Esophagus mucosa (tissue), 1 donor: ENCODE measurements around the gene MRPS7. TPM values are rescaled to one million over a fixed set of nuclear protein-coding genes. Genes with fewer than 3 reads are reported as not detected.
"Not testable (repeated sequence)": the region's sequence is repeated elsewhere in the genome, so short reads cannot be mapped to it uniquely, and the experiment has no call there.

Experiments
- ATAC-seq: fragments of 200-7000 bp; cut with Tn5 transposase; one replicate; pipeline ENCODE4 v1.9.1; 2020
- total RNA-seq: library from RNA; stranded (reverse); gene quantifications from one replicate; pipeline ENCODE4 v1.2.4, GENCODE V29; 2023
- donor health status: DM: yes; HTN: yes; CAD: no.

MRPS7 gene
- total RNA-seq, 1 donor from 2014 or later: 59.1 TPM

DNA sequence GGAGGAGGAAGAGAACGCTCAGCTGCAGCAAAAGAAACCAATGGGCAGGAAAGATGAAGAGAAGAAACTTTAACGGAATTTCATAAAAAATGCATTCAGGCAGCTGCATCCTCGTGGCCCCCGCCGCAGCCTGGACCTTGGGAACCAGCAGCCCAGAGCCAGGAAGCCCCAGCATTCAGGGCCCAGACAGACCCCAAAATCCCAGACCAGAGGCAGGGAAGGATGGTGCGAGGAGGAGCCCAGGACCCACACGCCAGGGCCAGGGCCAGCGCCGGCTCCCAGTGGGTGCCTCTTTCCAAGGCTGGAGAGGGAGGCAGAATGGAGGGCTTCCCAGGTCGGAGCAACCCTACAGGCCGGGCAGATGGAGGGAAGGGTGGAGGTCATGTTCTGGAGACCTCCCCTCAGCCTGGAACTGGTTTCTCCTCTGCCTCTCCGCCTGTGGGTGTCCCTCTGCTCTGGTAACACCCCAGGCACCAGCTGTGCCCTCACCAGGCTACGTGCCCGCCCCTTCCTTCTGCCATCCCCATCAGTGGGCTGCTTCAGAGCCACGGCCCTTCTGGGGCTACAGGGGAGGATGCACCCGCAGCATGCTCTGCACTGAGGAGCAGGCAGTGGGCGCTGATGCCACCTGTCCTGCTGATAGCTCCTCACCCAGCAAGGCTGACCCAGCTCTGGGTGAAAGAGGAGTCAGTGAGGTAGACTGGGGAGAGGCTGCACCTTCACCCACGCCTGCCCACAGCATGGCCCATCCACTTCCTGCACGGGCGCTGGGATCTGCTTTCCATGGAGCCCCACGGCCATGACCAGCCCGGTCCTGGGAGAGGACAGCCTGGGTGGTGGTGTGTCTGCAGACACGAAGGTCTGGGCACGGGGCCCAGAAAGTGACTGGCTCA is 10.5 kb downstream of the MRPS7 start:
- no peak for ATAC-seq

DNA sequence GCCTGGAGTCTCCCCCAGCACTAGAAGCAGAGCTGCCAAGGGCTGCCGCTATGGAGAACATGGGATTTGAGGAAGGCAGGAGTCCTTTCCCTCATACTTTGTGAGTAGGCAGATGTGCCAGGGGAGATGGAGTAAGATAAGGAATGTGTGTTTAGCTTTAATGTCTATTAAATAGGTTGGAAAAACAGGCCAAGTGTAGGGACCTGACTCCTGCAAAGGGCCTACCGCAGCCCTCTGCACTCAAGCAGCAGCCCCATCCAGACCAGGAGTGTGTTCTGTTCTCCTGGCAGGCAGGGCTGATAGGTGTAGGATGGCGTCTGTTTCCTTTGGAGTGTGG is 11.1 kb downstream of the MRPS7 start:
- ATAC-seq: no peak

DNA sequence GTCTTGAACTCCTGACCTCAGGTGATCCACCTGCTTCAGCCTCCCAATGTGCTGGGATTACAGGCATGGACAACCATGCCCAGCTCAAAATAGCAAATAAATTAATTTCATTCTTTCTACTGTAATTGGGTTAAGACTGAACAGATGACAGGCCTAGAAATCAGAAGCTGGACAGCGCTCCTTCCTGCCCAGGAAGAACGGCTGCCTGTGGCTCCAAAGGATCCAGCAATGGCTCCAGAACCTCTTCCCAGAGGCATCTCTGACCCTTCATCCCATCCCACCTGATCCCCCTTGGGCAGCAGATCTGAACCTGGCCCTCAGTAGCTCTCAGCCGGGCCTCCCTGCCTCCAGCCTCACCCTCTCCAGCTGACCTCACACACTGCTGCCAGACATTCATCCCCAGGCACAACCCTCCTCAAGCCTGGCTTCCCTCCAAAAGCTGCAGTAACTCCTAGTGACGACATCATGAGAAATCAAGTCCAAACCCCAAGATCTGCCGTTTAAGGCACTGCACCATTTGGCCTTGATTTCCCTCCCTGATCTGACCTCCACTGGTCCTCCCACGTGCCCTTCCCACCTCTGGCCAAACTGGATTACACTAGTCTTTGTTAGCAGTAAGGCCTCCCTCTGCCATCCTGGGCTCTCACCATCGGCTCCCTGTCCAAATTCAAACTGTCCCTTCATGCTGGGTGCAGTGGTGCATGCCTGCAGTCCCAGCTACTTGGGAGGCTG is 12.5 kb downstream of the MRPS7 start:
- no peak for ATAC-seq

DNA sequence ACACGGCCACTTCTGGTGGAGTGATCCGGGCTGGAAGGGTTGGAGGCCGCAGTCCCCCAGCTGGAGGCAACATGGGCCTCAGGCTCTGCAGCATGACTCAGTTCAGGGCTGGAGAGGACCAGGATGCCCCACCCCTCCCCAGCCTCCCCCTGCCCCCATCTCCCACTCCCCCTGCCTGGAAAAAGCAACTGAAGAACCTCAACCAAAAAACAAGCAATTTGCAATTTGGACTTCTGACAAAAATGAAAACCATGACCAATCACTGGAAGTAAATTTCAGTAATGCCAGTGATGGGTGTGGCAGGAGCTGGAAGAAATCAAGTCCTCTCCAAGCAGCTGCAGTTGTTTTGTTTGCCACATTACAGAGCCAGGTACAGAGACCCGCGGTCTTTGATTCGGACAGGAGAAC is 16.0 kb downstream of the MRPS7 start:
- no peak for ATAC-seq

DNA sequence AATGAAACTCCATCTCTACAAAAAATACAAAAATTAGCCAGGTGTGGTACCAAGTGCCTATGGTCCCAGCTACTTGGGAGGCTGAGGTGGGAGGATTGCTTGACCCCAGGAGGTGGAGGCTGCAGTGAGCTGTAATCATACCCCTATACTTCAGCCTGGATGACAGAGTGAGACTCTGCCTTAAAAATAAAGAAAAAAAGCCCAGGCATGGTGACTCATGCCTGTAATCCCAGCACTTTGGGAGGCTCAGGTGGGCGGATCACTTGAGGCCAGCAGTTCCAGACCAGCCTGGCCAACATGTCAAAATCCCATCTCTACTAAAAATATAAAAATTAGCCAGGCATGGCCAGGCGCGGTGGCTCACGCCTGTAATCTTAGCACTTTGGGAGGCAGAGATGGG is 18.5 kb downstream of the MRPS7 start:
- not testable (repeated sequence) for ATAC-seq

DNA sequence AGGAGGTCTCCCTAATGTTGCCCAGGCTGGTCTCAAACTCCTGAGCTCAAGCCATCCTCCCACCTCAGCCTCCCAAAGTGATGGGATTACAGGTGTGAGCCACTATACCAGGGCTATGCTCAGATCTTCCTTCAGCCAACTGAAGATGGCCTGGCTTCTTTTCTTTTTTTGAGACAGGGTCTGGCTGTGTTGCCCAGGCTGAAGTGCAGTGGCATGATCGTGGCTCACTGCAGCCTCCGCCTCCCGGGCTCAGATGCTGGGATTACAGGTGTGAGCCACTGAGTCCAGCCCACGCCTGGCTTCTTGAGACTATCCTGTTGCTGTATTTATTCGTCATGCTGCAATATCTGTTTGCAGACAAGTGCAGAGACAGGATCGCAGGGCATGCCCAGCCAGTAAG is 23.4 kb downstream of the MRPS7 start:
- no peak for ATAC-seq

DNA sequence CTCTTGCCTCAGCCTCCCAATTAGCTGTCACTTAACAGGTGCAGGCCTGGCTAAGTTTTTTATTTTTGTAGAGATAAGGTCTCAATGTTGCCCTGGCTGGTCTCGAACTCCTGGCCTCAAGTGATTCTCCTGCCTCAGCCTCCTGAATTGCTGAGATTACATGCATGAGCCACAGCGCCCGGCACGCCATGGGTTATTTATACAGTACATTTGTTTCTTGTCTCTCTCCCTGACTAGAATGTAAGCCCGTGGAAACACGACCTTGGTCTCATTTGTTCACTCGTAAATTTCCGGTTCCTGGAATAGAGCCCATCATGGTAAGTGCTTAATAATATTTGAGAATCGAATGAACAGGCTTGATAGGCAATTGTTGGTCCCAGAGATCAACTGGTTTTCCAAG is 25.5 kb downstream of the MRPS7 start:
- ATAC-seq: no peak

DNA sequence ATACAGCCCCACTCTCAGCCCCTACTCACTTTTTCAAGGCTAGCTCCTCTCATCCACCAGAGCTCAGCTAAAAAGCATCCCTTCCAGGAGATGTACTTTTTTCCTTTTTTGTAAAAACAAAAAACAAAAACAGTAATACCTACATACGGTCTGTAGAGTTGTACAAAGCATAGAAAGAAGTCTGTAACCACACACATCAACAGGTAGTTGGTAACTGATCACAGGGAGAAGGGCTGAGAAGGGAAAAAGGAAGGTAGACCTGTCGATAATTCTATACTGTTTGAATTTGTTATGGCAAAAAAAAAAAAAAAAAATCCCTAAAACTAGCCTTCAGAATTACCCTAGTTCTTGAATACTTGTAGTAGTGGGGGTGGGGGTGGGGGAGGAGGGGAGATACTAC is 26.7 kb downstream of the MRPS7 start:
- no peak for ATAC-seq

DNA sequence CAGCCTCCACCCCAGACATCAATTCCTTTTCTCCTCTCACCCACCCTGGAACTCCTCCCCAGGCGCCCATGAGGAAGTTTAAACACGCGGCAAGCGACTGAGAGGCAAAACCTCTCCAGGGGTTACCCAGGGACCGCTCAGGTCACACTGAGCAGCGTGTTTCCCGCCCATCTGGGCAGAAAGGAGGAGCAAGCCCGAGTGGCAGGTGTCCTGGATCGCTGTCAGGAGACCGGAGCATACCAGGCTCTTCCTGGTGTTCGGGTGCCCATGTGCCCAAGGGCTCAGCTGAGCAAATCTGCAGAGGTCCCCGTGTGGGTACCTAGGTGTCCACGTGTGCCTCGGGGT is 27.1 kb downstream of the MRPS7 start:
- ATAC-seq: peak; percentile 57

DNA sequence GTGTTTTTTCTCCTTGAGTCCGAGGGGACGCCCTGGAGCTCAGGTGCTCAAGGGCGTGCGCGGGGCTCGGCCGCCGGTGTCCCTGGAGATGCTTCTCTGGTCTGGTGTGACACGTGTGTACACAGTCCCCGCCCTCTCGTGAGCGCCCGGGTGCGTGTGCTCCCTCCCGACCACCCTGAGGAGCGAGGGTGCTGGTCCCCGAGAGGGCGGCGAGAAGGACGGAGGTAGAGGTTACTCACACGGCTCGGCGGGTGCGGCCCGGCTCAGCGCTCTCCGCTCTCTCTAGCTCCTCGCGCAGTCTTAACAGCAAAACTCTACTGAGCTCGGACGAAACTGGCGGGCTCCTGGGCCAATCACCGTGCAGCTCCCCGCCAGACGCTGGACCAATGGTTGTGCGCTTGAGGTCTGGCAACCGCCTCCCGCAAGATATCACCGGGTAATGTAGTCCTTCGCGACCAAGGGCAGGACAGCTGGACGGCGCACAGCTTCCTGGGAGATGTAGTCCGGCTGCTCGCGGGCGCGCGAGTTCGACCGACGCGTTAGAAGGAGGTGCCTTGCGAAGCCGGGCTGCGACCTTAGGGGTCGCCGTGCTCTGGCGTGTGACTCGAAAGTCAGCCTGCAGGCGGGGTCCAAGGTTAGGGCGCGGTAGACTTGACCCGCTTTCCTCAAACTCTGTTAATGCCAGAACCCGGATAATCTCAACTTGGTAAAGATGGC is 27.6 kb downstream of the MRPS7 start, which contains the start of gene SLC25A19:
SLC25A19 (minus strand) TSS at position 319 of the 717 bp plus-strand sequence. CDS start 2,669 bp downstream, outside the sequence.
- ATAC-seq: peak; percentile 98

DNA sequence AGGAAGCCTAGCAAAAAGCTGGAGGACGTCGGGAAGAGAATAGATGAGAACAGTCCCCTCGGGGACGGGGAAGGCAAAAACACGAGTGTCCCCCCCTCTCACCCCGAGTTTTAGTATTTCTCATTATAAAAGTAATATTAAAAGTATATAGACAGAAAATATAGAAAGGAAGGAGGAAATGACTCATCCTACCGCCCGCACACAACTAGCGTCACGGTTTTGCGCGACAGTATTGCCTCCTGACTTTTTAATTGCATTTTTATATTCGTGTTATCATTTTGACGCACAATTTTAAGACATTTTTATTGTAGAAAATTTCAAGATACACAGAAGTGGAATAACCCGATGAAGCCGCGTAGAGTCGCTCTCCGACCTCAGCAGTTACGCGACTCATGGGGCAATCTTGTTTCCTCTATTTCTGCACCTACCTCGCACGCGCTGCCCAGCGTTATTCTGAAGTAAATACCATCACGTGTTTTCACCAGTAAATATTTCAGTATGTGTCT is 28.2 kb downstream of the MRPS7 start:
- peak; percentile 16 for ATAC-seq

DNA sequence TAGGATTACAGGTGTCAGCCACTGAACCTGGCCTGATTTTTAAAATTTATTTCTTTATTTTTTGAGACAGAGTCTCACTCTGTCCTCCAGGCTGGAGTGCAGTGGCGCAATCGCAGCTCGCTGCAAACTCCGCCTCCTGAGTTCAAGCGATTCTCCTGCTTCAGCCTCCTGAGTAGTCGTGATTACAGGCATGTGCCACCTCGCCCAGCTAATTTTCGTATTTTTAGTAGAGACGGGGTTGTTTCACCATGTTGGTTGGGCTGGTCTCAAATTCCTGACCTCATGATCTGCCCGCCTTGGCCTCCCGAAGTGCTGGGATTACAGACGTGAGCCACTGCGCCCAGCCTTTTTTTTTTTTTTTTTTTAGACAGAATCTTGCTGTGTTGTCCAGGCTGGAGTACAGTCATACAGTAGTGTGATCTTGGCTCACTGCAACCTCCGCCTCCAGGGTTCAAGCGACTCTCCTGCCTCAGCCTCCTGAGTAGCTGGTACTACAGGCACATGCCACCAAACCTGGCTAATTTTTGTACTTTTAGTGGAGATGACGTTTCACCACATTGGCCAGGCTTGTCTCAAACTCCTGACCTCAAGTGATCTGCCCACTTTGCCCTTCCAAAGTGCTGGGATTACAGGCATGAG is 31.2 kb downstream of the MRPS7 start:
- ATAC-seq: not testable (repeated sequence)

DNA sequence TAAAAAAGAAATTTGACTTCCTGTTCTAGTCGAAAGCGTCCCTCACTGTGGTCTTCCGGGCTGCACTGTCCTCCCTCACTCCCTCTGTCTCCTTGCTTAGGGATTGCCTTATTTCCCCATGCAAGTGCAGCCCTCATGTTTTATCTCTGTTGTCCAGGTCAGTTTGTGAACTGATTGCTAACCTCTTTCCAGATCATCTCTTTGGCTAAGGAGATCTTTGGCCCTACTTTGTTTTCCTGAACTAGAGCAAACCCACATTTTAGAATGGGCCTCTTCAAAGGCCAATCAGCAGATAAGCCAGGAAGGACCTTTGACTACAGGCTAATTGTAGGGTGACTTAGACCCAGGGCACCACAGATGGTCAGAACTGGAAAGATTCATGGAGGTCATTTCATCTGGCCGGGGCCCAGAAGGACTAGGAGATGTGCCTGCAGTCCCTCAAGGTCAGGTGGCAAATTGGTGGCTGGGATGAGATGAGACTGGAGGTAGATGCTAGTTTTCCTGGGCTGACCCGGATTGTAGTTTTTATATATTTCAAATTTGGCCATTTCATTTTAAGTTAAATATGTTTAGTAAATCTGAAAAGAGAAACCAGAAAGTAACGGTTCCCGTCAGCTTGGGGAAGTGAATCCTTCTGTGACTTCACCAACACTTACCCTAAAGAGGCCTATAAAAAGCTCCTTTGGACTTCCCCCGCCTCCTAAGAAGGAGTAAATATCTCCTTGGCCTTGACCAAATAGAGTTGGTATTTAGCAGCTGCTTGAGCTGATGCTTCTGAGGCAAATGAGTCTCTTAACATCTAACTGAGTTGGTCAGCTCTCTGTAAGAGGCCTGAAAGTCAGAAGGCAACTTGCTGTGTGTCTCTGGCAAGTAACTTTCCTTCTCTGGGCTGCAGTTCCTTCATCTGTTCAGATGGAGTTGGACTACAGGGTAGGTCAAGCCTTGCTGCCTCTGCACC is 33.8 kb downstream of the MRPS7 start:
- ATAC-seq: no peak

DNA sequence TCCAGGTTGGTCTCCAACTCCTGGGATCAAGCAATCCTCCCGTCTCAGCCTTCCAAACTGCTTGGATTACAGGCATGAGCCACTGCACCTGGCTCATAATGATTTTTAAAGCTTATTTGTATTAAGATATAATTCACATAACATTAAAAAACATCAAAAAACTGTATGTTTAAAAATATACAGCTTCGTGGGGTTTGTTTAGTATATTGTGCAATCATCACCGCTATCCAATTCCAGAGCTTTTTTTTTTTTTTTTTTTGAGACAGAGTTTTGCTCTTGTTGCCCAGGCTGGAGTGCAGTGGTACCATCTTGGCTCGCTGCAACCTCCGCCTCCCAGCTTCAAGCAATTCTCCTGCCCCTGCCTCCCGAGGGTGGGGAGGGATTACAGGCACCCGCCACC is 38.6 kb downstream of the MRPS7 start:
- no peak for ATAC-seq

DNA sequence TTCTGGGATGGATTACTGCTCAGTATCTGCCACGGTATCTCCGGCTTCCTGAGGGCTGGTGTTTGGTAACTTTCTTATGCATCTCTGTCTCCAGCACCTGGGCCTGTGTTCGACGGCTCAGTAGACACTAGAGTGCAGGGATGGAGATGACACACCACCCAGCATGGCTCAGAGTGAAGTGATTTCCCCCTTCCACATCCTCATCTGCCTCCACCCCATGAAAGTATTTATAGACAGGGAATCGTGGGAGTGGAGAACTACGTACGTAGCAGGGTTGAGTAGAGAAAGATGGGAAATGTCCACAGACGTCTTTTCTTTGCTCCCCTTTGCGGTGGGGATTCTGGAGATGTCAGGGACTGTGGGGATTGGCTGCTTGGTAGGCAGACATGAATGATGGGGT is 39.4 kb downstream of the MRPS7 start:
- ATAC-seq: no peak

DNA sequence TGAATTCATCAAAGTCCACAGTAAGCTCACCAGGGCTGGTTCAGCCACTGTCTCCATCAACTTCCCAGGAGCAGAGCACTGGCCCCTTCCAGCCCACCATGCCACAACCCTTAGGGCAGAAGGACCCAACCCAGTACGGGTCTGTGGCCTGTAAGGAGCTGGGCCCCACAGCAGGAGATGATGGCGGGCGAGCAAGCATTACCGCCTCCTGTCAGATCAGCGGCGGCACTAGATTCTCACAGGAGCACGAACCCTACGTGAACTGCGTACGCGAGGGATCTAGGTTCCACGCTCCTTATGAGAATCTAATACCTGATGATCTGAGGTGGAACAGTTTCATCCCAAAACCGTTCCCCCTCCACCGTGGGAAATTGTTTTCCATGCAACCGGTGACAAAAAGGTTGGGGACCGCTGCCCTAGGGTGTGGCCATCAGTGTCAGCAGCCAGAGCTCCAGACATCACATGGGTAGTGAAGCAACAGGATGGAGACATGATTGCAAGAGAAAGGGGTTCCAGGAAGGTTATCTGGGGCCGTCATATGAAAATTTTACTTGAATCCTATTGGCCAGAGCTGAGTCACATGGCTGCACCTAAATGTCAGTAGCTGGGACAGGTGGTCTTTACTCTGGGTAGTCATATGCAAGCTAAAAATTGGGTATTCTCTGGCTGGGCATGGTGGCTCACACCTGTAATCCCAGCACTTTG is 40.0 kb downstream of the MRPS7 start:
- no peak for ATAC-seq

DNA sequence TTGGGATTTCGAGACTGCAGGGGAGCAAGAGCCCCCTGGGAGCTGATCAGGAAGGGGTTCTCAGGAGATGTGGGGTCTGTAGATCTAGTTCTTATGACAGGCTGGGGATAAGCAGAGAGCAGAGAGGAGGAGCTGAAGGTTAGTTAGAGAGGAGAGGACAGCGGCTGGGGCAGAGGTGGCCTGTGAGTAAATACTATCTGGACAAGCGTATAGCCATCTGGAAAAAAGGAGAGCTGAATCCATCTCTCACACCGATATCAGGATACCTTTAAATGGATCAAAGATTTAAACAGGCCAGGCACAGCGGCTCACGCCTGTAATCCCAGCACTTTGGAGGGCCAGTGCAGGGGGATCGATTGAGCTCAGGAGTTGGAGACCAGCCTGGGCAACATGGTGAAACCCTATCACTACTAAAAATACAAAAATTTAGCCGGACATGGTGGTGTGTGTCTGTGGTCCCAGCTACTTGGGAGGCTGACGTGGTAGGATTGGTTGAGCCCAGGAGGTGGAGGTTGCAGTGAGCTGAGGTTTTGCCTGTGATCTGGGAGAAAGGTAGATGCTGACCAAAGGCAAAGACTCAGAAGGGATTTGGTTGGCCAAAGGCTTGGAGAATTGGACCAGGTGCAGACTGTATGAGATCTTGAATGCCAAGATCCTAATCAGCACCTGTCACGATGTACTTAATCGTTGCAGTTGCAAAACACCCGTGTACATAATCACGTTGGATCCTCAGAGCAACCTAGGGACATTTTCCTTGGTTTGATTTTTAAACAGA is 46.5 kb downstream of the MRPS7 start:
- no peak for ATAC-seq

DNA sequence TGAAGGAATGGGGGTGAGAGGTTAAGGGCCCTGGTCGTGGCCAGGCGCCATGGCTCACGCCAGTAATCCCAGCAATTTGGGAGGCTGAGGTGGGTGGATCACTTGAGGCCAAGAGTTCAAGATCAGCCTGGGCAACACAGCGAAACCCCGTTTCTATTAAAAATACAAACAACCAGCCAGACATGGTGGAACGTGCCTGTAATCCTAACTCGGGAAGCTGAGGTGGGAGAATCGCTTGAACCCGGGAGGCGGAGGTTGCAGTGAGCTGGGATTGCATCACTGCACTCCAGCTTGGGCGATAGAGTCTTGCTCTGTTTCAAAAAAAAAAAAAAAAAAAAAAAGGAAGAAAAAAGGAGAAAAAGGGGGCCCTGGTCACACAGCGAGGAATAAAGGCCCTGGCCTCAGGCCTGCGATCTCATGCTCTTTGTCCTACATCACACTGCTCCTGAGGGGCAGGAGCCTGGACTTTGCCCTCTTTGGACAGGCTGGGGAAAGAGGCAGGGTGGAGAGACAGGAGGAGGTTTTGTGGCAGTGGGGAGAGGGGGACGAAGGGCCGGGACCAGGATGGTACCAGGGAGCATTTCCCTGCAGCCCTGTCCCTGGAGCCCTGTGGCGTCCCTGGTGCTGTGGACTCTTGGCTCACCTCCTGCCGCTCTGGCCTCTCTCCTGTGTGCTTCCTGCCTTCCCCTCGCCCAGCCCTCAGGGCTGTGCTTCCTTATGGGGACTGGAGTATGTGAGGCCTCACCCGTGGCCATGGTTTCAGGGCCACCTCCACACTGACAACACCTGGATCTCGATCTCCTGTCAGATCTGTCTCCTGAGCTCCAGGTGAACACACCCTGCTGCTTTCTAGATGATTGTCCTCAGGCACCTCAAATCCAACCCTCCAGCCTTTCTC is 47.3 kb downstream of the MRPS7 start:
- peak; percentile 45 for ATAC-seq
